Measurements from ENCODE around the gene PTRHD1.

DNA sequence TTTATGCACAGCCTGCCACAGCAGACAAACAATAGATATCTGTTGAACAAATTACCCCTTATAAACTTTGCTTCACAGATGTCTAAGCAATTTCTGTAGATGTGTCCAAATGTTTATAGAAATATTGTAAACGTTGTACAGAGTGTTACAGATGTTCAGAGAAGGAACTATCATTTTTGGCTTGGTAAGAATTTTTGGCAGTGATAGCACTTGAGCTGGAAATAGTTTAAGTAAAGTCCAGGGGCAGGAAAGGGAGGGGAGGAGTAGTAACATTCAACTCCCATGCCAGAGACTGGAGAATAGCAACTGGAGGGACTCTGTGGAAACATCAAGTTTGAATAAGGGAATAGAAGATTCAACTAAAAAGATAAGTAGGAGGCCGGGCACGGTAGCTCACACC, 4.4 kb downstream of the PTRHD1 start:
- TF ChIP-seq, protein P1, sequence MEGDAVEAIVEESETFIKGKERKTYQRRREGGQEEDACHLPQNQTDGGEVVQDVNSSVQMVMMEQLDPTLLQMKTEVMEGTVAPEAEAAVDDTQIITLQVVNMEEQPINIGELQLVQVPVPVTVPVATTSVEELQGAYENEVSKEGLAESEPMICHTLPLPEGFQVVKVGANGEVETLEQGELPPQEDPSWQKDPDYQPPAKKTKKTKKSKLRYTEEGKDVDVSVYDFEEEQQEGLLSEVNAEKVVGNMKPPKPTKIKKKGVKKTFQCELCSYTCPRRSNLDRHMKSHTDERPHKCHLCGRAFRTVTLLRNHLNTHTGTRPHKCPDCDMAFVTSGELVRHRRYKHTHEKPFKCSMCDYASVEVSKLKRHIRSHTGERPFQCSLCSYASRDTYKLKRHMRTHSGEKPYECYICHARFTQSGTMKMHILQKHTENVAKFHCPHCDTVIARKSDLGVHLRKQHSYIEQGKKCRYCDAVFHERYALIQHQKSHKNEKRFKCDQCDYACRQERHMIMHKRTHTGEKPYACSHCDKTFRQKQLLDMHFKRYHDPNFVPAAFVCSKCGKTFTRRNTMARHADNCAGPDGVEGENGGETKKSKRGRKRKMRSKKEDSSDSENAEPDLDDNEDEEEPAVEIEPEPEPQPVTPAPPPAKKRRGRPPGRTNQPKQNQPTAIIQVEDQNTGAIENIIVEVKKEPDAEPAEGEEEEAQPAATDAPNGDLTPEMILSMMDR (IDR thresholded peaks at IDR 0.05), result no peak
- TF ChIP-seq POLR2AphosphoS5 (IDR thresholded peaks at IDR 0.05), result no peak

Measured in esophagus muscularis mucosa (tissue), 3 donors.